Gastrocnemius medialis (tissue), 4 donors: ENCODE results near the gene SH2D6.

Source experiments
- POLR2A ChIP-seq, 2 donors: fragments of 450-650 bp; IDR thresholded peaks; one replicate each; pipeline ENCODE4 v1.6.1; 2017; ENCODE audit warnings: antibody characterized with exemption in 2 of 2, mild to moderate bottlenecking in 2 of 2, moderate library complexity in 2 of 2
- TF ChIP-seq, protein P1 (sequence below), 5 experiments: fragments of 450-650 bp in 3 of 5; fragments of 200-600 bp in 2 of 5; sonication (generic) in 2 of 5; IDR thresholded peaks in 4 of 5; conservative IDR thresholded peaks in 1 of 5; 1 replicate in 4 of 5; 2 replicates in 1 of 5; pipeline ENCODE4 v1.5.1; 2016 to 2019; ENCODE audit warnings: antibody characterized with exemption in 5 of 5, mild to moderate bottlenecking in 3 of 5, moderate library complexity in 3 of 5

DNA sequence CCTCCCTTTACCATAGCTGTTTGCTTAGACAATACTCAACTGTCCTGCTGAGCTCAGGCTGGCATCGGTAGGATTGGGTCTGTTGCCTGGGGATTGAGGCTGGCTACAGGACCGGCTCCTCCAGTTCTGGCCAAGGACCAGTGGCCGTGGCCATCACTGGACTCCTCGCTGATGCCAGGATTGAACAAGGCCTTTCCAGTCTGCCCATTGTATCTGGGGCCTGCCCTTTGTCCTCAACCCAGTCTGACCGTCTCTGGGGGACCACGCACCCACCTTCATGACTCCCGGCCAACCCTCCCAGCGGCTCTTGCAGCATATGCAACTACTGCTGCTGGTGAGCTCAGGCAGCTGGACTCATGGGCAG is 28.7 kb downstream of the SH2D6 start:
- no peak for TF ChIP-seq POLR2A (IDR thresholded peaks at IDR 0.05)
- TF ChIP-seq, protein P1, sequence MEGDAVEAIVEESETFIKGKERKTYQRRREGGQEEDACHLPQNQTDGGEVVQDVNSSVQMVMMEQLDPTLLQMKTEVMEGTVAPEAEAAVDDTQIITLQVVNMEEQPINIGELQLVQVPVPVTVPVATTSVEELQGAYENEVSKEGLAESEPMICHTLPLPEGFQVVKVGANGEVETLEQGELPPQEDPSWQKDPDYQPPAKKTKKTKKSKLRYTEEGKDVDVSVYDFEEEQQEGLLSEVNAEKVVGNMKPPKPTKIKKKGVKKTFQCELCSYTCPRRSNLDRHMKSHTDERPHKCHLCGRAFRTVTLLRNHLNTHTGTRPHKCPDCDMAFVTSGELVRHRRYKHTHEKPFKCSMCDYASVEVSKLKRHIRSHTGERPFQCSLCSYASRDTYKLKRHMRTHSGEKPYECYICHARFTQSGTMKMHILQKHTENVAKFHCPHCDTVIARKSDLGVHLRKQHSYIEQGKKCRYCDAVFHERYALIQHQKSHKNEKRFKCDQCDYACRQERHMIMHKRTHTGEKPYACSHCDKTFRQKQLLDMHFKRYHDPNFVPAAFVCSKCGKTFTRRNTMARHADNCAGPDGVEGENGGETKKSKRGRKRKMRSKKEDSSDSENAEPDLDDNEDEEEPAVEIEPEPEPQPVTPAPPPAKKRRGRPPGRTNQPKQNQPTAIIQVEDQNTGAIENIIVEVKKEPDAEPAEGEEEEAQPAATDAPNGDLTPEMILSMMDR (IDR thresholded peaks at IDR 0.05 in 4 of 5, conservative IDR thresholded peaks at IDR 0.05 in 1 of 5): no peak
